ENCODE data around the gene DDIT3. TPM values are rescaled to one million over a fixed set of nuclear protein-coding genes. Genes with fewer than 3 reads are reported as not detected.

DDIT3 gene
- total and polyA plus RNA-seq, 4 donors: 4.7 to 30.2 (median 16.2) TPM

- TF ChIP-seq HNF4A (conservative IDR thresholded peaks at IDR 0.05) (no peak), GABPA (IDR thresholded peaks at IDR 0.05 in 1 of 2, conservative IDR thresholded peaks at IDR 0.05 in 1 of 2) (no peak), RAD21 (IDR thresholded peaks at IDR 0.05) (no peak), ATF3 (IDR thresholded peaks at IDR 0.05) (no peak), FOXA2 (IDR thresholded peaks at IDR 0.05) (no peak), ZBTB33 (IDR thresholded peaks at IDR 0.05) (no peak), HNF4G (IDR thresholded peaks at IDR 0.05) (no peak), TAF1 (conservative IDR thresholded peaks at IDR 0.05) (no peak), CTCF (IDR thresholded peaks at IDR 0.05; ENCODE audit: low read depth, low read length, missing input control) (no peak), FOXA1 (IDR thresholded peaks at IDR 0.05) (no peak), YY1 (IDR thresholded peaks at IDR 0.05) (no peak), NR2F2 (IDR thresholded peaks at IDR 0.05) (no peak), REST (IDR thresholded peaks at IDR 0.05) (no peak), RXRA (IDR thresholded peaks at IDR 0.05) (no peak), JUND (IDR thresholded peaks at IDR 0.05) (no peak), SP1 (IDR thresholded peaks at IDR 0.05) (no peak), MAX (IDR thresholded peaks at IDR 0.05) (no peak)
- Histone ChIP-seq H3K36me3 (ENCODE audit: control insufficient read depth in 4 of 4, insufficient read depth in 3 of 4, low read depth in 1 of 4, low read length in 3 of 4) (peaks cover 1 to 13% (median 4%) of the 10 kb centered on the region in 4 donors), H3K27me3 (ENCODE audit: control insufficient read depth in 4 of 4, insufficient read depth in 4 of 4, low read length in 3 of 4) (no peaks in the 10 kb centered on the region), H3K4me1 (ENCODE audit: control insufficient read depth in 4 of 4, insufficient read depth in 4 of 4, low read length in 3 of 4) (peaks cover under 1 to 5% (median 3%) of the 10 kb centered on the region in 4 donors), H3K9ac (ENCODE audit: low read depth in 1 of 2, low read length in 2 of 2) (no peak overlapping the region), H3K27ac (ENCODE audit: low read depth in 1 of 2, low read length in 2 of 2) (no peak overlapping the region), H3K4me3 (ENCODE audit: low read depth in 1 of 3, low read length in 3 of 3) (no peak overlapping the region), H3K9me3 (ENCODE audit: control insufficient read depth in 4 of 4, low read length in 3 of 4) (no peaks in the 10 kb centered on the region)
- 76% methylated on average over 2 of the region's 2 CpGs for WGBS
- DNase-seq (ENCODE audit: low spot score): no peak
Observed at GRCh38 chr12:57541001-57541400, 20.7 kb upstream of the DDIT3 start.
